HS-5 (cell line): Measurements from ENCODE around the gene SPCS3.
A peak's percentile ranks its signal among the peaks of the same experiment; 100 is the strongest.
"Not testable (repeated sequence)": the region's sequence is repeated elsewhere in the genome, so short reads cannot be mapped to it uniquely, and the experiment has no call there.

Source experiments
- DNase-seq: peaks from one replicate; pipeline ENCODE4 v3.0.0-alpha.2; 2012; ENCODE audit warnings: low read depth

SPCS3 gene

GRCh38 chr4:176319704-176320339, at the start of gene SPCS3:
Gene SPCS3, plus strand, starts transcription at chr4:176319966. Its CDS starts 111 bp downstream, at chr4:176320077.
- peak; percentile 58 for DNase-seq

GRCh38 chr4:176270669-176271068, 49.1 kb upstream of the SPCS3 start:
- peak; percentile 96 for DNase-seq

GRCh38 chr4:176271749-176272148, 48.0 kb upstream of the SPCS3 start:
- peak; percentile 26 for DNase-seq

GRCh38 chr4:176272799-176273198, 47.0 kb upstream of the SPCS3 start:
- DNase-seq, result no peak

GRCh38 chr4:176273736-176274135, 46.0 kb upstream of the SPCS3 start:
- no peak for DNase-seq

GRCh38 chr4:176274441-176274840, 45.3 kb upstream of the SPCS3 start:
- peak; percentile 35 for DNase-seq

GRCh38 chr4:176276710-176277109, 43.1 kb upstream of the SPCS3 start:
- no peak for DNase-seq

DNA sequence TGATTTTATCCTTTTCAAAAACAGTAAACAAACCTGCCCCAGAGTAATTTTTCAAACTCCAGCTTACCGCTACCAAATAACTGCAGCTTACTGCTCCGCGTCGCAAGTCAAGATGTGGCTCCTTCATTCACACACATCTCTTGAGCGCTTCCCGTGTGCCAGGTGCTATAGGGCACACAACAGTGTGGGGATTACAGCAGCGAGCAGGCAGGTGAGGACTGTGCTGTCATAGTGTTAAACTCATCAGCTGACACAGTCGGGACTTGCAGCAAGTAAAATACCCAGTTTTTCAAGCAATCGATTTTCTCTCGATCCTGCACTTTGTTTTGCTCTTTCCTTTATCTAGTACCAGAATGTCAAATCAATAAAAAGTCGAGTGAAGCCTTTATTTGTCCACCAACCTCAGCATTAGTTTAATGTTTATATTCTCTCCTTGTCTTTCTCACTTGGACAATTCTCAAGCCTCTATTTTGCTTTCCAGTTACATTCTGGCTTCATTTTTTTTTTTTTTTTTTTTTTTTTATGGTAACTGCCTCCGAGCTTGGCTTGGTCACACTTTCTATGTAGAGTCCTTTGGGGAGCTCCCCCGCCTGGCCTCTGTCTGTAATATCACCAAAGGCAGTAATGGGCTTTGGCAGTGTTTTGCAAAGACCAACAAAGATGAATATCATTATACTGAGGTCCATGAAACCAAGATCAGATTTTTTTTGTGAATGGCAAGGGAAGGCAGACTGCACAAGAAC, 42.4 kb upstream of the SPCS3 start:
- no peak for DNase-seq

- DNase-seq, result not testable (repeated sequence)
Observed at GRCh38 chr4:176279560-176279959, 40.2 kb upstream of the SPCS3 start.

- no peak for DNase-seq
Observed at GRCh38 chr4:176286728-176287127, 33.0 kb upstream of the SPCS3 start.

GRCh38 chr4:176287546-176287945, 32.2 kb upstream of the SPCS3 start:
- DNase-seq, result no peak

DNA sequence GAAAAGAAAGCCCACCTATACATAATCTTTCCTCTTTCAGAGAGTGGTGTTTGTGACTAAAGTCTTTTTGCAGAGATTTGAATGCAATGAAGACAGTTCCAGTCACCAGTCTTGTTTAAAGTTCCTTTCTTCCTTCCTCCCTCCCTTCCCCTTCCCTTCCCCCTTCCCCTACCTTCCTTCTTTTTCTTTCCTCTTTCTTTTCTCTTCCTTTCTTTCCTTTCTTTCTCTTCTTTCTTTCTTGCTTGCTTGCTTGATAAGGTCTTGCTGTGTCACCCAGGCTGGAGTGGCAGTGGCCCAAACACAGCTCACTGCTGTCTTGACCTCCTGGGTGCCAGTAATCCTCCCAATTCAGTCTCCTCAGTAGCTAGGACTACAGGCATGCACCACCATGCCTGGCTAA, 31.7 kb upstream of the SPCS3 start:
- no peak for DNase-seq

- DNase-seq, result no peak
Observed at GRCh38 chr4:176289561-176289960, 30.2 kb upstream of the SPCS3 start.

DNA sequence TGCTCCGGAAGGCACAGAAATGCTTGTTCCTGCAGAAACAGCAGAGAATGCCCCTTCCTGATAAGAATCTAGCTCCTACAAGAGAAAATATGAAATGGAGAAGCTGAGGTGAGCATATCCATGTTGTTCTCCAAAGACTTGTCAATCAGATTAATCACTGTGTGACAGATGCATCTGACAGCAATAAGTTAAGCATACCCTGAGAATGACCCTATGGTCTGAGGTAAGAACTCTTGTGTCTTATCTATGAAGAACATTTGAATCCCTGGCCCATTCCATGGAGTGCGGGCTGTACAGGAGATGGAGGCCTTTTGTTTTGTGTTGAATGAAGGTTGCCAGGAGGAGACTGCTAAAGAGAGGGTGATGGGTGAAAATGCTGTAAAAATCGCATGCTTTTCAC, 29.2 kb upstream of the SPCS3 start:
- DNase-seq, result no peak

DNA sequence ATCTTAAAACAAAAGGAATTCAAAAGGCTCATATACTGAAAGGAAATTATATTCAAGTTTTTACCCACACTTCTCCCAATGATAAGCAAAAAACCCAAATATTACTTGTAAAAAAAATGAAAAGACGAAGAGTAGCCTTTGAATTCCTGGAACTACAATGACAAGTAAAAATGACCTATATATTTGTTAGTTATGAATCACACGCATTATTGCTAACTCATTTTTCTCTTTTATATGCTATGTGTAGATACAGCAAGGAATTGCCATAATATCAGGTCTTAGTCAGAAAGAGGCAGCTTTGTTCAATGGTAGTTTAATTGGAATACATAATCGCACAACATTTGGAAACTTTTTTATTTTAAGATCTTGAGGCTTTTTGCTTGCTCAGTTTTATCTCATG, 28.0 kb upstream of the SPCS3 start:
- DNase-seq, result no peak

- DNase-seq, result no peak
Observed at GRCh38 chr4:176292920-176293319, 26.8 kb upstream of the SPCS3 start.

GRCh38 chr4:176293660-176294059, 26.1 kb upstream of the SPCS3 start:
- DNase-seq, result no peak

GRCh38 chr4:176295907-176296306, 23.9 kb upstream of the SPCS3 start:
- DNase-seq, result not testable (repeated sequence)

- no peak for DNase-seq
Observed at GRCh38 chr4:176298664-176299063, 21.1 kb upstream of the SPCS3 start.

GRCh38 chr4:176300036-176300435, 19.7 kb upstream of the SPCS3 start:
- DNase-seq, result no peak

DNA sequence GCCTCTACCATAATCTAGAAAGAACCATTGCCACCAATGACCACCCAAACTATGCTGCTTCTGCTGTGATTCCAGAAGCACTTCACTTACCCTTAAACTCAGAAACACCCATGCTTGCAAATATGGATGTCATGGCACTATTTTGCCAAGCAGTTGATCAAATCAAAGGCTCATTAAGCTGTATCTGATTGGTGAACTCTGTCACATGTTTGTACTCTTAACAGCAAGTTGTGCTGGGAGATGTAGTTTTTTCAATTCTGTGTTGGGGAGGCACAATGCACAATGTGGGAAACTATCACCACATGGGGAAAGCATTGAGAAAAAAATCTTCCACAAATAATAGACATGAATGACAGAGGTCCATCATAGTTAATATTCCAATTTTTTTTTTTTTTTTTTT, 19.2 kb upstream of the SPCS3 start:
- DNase-seq, result no peak

- peak; percentile 57 for DNase-seq
Observed at GRCh38 chr4:176302283-176303275, 17.2 kb upstream of the SPCS3 start.

DNA sequence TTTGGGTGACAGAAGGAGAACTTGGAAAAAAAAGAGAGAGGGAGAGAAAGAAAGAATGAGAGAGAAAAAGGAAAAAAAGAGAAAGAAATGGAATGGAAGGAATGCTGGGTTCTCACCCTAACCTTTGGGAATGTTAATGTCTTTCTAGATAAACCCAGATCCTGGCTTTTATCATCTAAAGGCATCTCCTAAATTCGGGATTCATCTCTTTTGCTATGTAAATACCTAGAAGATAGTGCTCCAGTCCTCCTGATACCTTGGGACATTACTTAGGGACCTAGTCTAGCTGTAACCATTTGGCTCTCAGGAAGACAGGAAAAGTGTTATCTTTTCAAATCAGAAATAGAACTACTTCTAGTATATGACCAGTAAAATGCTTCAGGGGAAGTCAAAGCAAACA, 15.8 kb upstream of the SPCS3 start:
- DNase-seq, result no peak
